Suprapubic skin (tissue), 4 donors: ENCODE measurements around the gene PLGLB1.
"Not testable (repeated sequence)": the region's sequence is repeated elsewhere in the genome, so short reads cannot be mapped to it uniquely, and the experiment has no call there.

Experiments used
- POLR2A ChIP-seq, 2 donors: fragments of 450-650 bp; IDR thresholded peaks; one replicate each; pipeline ENCODE4 v1.6.1; 2017; ENCODE audit warnings: antibody characterized with exemption in 2 of 2, mild to moderate bottlenecking in 2 of 2, moderate library complexity in 2 of 2
- POLR2AphosphoS5 ChIP-seq, 3 donors: sonication (generic); formaldehyde crosslinking; IDR thresholded peaks; one replicate each; pipeline ENCODE4 v1.6.1; 2017; ENCODE audit warnings: antibody characterized with exemption in 3 of 3
- TF ChIP-seq, protein P1 (sequence below), 2 donors: fragments of 200-600 bp in 1 of 2; fragments of 450-650 bp in 1 of 2; sonication (generic) in 1 of 2; IDR thresholded peaks; one replicate each; pipeline ENCODE4 v1.5.1; 2016 to 2019; ENCODE audit warnings: antibody characterized with exemption in 2 of 2, mild to moderate bottlenecking in 1 of 2, moderate library complexity in 1 of 2

GRCh38 chr2:87014489-87015169 lies 7.0 kb downstream of the PLGLB1 start:
- TF ChIP-seq, protein P1, sequence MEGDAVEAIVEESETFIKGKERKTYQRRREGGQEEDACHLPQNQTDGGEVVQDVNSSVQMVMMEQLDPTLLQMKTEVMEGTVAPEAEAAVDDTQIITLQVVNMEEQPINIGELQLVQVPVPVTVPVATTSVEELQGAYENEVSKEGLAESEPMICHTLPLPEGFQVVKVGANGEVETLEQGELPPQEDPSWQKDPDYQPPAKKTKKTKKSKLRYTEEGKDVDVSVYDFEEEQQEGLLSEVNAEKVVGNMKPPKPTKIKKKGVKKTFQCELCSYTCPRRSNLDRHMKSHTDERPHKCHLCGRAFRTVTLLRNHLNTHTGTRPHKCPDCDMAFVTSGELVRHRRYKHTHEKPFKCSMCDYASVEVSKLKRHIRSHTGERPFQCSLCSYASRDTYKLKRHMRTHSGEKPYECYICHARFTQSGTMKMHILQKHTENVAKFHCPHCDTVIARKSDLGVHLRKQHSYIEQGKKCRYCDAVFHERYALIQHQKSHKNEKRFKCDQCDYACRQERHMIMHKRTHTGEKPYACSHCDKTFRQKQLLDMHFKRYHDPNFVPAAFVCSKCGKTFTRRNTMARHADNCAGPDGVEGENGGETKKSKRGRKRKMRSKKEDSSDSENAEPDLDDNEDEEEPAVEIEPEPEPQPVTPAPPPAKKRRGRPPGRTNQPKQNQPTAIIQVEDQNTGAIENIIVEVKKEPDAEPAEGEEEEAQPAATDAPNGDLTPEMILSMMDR (IDR thresholded peaks at IDR 0.05), result not testable (repeated sequence)
- not testable (repeated sequence) for TF ChIP-seq POLR2A, POLR2AphosphoS5 (IDR thresholded peaks at IDR 0.05)
